HG03135 (cell line): ENCODE data around the gene PDE3A.

Experiments used
- ATAC-seq: cut with Tn5 transposase; IDR thresholded peaks from one replicate; pipeline ENCODE4 v1.9.1; 2021; ENCODE audit warnings: mild to moderate bottlenecking, moderate library complexity; ENCODE audit not compliant: unreplicated experiment

PDE3A gene

GRCh38 chr12:20453756-20454310 lies 85.5 kb downstream of the PDE3A start:
- no peak for ATAC-seq

GRCh38 chr12:20455001-20455706 lies 86.8 kb downstream of the PDE3A start:
- ATAC-seq: no peak

GRCh38 chr12:20457582-20457981 lies 89.2 kb downstream of the PDE3A start:
- ATAC-seq: no peak

- ATAC-seq: no peak
Observed at GRCh38 chr12:20458011-20458410, 89.7 kb downstream of the PDE3A start.

- no peak for ATAC-seq
Observed at GRCh38 chr12:20459920-20460319, 91.6 kb downstream of the PDE3A start.

GRCh38 chr12:20460956-20461355 lies 92.6 kb downstream of the PDE3A start:
- no peak for ATAC-seq

- ATAC-seq: no peak
Observed at GRCh38 chr12:20463913-20464524, 95.7 kb downstream of the PDE3A start.

- no peak for ATAC-seq
Observed at GRCh38 chr12:20469300-20469699, 101.0 kb downstream of the PDE3A start.

GRCh38 chr12:20469756-20470155 lies 101.4 kb downstream of the PDE3A start:
- no peak for ATAC-seq

- ATAC-seq: no peak
Observed at GRCh38 chr12:20472102-20472782, 103.9 kb downstream of the PDE3A start.

- no peak for ATAC-seq
Observed at GRCh38 chr12:20473133-20473532, 104.8 kb downstream of the PDE3A start.

GRCh38 chr12:20474016-20474415 lies 105.7 kb downstream of the PDE3A start:
- ATAC-seq: no peak

- ATAC-seq: no peak
Observed at GRCh38 chr12:20474443-20474842, 106.1 kb downstream of the PDE3A start.

- ATAC-seq: no peak
Observed at GRCh38 chr12:20475542-20475941, 107.2 kb downstream of the PDE3A start.

GRCh38 chr12:20476551-20476950 lies 108.2 kb downstream of the PDE3A start:
- ATAC-seq: no peak

GRCh38 chr12:20477255-20477654 lies 108.9 kb downstream of the PDE3A start:
- ATAC-seq: no peak

GRCh38 chr12:20477672-20478071 lies 109.3 kb downstream of the PDE3A start:
- no peak for ATAC-seq

GRCh38 chr12:20482491-20483054 lies 114.2 kb downstream of the PDE3A start:
- no peak for ATAC-seq

GRCh38 chr12:20483776-20484175 lies 115.4 kb downstream of the PDE3A start:
- no peak for ATAC-seq

GRCh38 chr12:20486233-20486632 lies 117.9 kb downstream of the PDE3A start:
- no peak for ATAC-seq

GRCh38 chr12:20487519-20487918 lies 119.2 kb downstream of the PDE3A start:
- no peak for ATAC-seq

- ATAC-seq: no peak
Observed at GRCh38 chr12:20489645-20490044, 121.3 kb downstream of the PDE3A start.
